K562 (cell line): ENCODE results near the gene OMP. TPM values are rescaled to one million over a fixed set of nuclear protein-coding genes. Genes with fewer than 3 reads are reported as not detected.

Experiments
- ATAC-seq: fragments of 200-7000 bp; cut with Tn5 transposase; 3 replicates; pipeline ENCODE4 v1.9.1; 2020; ENCODE audit warnings: moderate library complexity
- BruUV-seq: library from RNA; stranded (reverse); fragments of 400-500 nt; replicated peaks from 2 replicates; lab custom pipeline; 2021; lab: Mats Ljungman, UMichigan
- CTCF ChIA-PET: fragments of 300-600 bp; formaldehyde crosslinking; extraction: SDS; loops from one replicate; lab custom pipeline; 2021; ENCODE audit warnings: low intra/inter-chr PET ratio; lab: Yijun Ruan, JAX
- POLR2A ChIA-PET: fragments of 300-600, 350-650 bp; sonication (Branson Sonifier 250); formaldehyde crosslinking; extraction: SDS; loops from one replicate; lab custom pipeline; 2021; ENCODE audit warnings: antibody characterized with exemption, inconsistent platforms; lab: Yijun Ruan, JAX
- DNase-seq, 4 experiments: peaks; one replicate each; pipeline versions ENCODE4 v3.0.0 to v3.0.0-alpha.2; 2011 to 2018; ENCODE audit warnings: low spot score in 3 of 4, mixed read lengths in 3 of 4; ENCODE audit errors: extremely low read depth in 1 of 4
- FAIRE-seq: peaks from 2 replicates; lab custom pipeline; 2011; peaks lifted over from hg19 to GRCh38; lab: Jason Lieb, UNC
- H2AFZ ChIP-seq: 2 replicates; pipeline ENCODE4 v1.6.0; 2011; ENCODE audit warnings: low read depth, low read length, control low read depth, inconsistent platforms
- H3K27ac ChIP-seq: fragments of 200-600 bp; 3 replicates; pipeline ENCODE4 v1.8.0; 2011; ENCODE audit warnings: low read depth, mild to moderate bottlenecking, control low read depth, inconsistent platforms, low read length, moderate library complexity, mixed read lengths; ENCODE audit errors: extremely low read depth
- H3K27me3 ChIP-seq, 2 experiments: fragments of 300-600 bp in 1 of 2; 2 replicates in 1 of 2; 3 replicates in 1 of 2; pipeline versions ENCODE4 v1.6.0 to v1.8.0; 2011; ENCODE audit warnings: inconsistent platforms in 2 of 2, low read length in 2 of 2, mild to moderate bottlenecking in 1 of 2, mixed read lengths in 1 of 2, moderate library complexity in 1 of 2; ENCODE audit not compliant: control insufficient read depth in 2 of 2, insufficient read depth in 2 of 2
- H3K36me3 ChIP-seq: fragments of 300-600 bp; 3 replicates; pipeline ENCODE4 v1.8.0; 2011; ENCODE audit warnings: mild to moderate bottlenecking, low read length, inconsistent platforms; ENCODE audit not compliant: control insufficient read depth, insufficient read depth
- H3K4me1 ChIP-seq, 2 experiments: fragments of 200-600 bp in 1 of 2; replicated peaks in 1 of 2; 2 replicates in 1 of 2; 3 replicates in 1 of 2; pipeline versions ENCODE4 v1.5.1 to v1.8.0; 2011; ENCODE audit warnings: inconsistent platforms in 2 of 2, low read length in 2 of 2, mild to moderate bottlenecking in 1 of 2, mixed read lengths in 1 of 2, moderate library complexity in 1 of 2; ENCODE audit not compliant: control insufficient read depth in 2 of 2, insufficient read depth in 2 of 2
- H3K4me2 ChIP-seq: 2 replicates; pipeline ENCODE4 v1.6.1; 2011; ENCODE audit warnings: low read length, control low read depth, inconsistent platforms, mixed read lengths; ENCODE audit not compliant: insufficient read depth
- H3K4me3 ChIP-seq: fragments of 200-600 bp; sonication (generic), shearing (Covaris generic); 2 replicates; pipeline ENCODE4 v1.5.1; 2016; ENCODE audit warnings: control low read depth, inconsistent platforms
- H3K79me2 ChIP-seq: fragments of 200-600 bp; 3 replicates; pipeline ENCODE4 v1.8.0; 2011; ENCODE audit warnings: low read length, inconsistent platforms; ENCODE audit not compliant: control insufficient read depth, insufficient read depth
- H3K9ac ChIP-seq, 2 experiments: 2 replicates each; pipeline versions ENCODE4 v1.6.0 to v1.6.1; 2011; ENCODE audit warnings: low read depth in 2 of 2, low read length in 2 of 2, control low read depth in 1 of 2, inconsistent platforms in 1 of 2, mild to moderate bottlenecking in 1 of 2, mixed read lengths in 1 of 2; ENCODE audit not compliant: insufficient read depth in 1 of 2
- H3K9me1 ChIP-seq: one replicate; pipeline ENCODE4 v1.6.0; 2011; ENCODE audit warnings: inconsistent platforms, mild to moderate bottlenecking, low read length, moderate library complexity; ENCODE audit not compliant: control insufficient read depth, insufficient read depth
- H3K9me3 ChIP-seq: replicated peaks from 2 replicates; pipeline ENCODE4 v1.5.1; 2011; ENCODE audit warnings: low read depth, low read length, inconsistent platforms; ENCODE audit not compliant: control insufficient read depth, insufficient read depth
- H4K20me1 ChIP-seq: replicated peaks from 2 replicates; pipeline ENCODE4 v1.6.1; 2011; ENCODE audit warnings: low read length, inconsistent platforms, mixed read lengths; ENCODE audit not compliant: control insufficient read depth, insufficient read depth
- HCFC1 ChIP-seq: IDR thresholded peaks from 2 replicates; pipeline ENCODE4 v1.6.1; 2012; ENCODE audit warnings: low read depth, low read length, improper control_type of control experiment
- L3MBTL2 ChIP-seq: fragments of 450-650 bp; IDR thresholded peaks from 2 replicates; pipeline ENCODE4 v1.6.1; 2016; ENCODE audit warnings: mild to moderate bottlenecking, moderate library complexity
- MEF2D ChIP-seq: conservative IDR thresholded peaks from 2 replicates; pipeline ENCODE4 v1.6.1; 2016; ENCODE audit warnings: low read depth, missing genetic modification characterization, missing compliant biosample characterization
- NR4A1 ChIP-seq, 2 experiments: fragments of 250-450 bp in 1 of 2; fragments of 450-650 bp in 1 of 2; sonication (Bioruptor Pico) in 1 of 2; IDR thresholded peaks; 2 replicates each; pipeline versions ENCODE4 v1.4.0 to v1.6.1; 2016 to 2020; ENCODE audit warnings: mild to moderate bottlenecking in 2 of 2, missing compliant biosample characterization in 1 of 2, missing genetic modification characterization in 1 of 2, moderate library complexity in 1 of 2
- SOX6 ChIP-seq: fragments of 450-650 bp; IDR thresholded peaks from 2 replicates; pipeline ENCODE4 v1.6.1; 2014; ENCODE audit warnings: mild to moderate bottlenecking
- ZNF318 ChIP-seq, 2 experiments: fragments of 450-650 bp; IDR thresholded peaks; 2 replicates each; pipeline ENCODE4 v1.6.1; 2016; ENCODE audit warnings: mild to moderate bottlenecking in 2 of 2, borderline replicate concordance in 1 of 2, low read depth in 1 of 2, moderate library complexity in 1 of 2
- WGBS: fragments of 100-300 bp; shearing (Covaris generic); methylation state at CpG from one replicate; pipeline ENCODE4 v1.1.6; 2016; ENCODE audit warnings: low coverage, mixed read lengths; ENCODE audit not compliant: insufficient coverage; ENCODE audit errors: missing lambda C conversion rate; 5-methylcytosine and 5-hydroxymethylcytosine counted together
- in situ Hi-C: fragments of 300-500 bp; cut with MboI; formaldehyde crosslinking; loops from 4 replicates; pipeline ENCODE4 v1.15.0; 2018; ENCODE audit warnings: inconsistent platforms, mixed read lengths
- intact Hi-C: fragments of 100-400 bp; cut with micrococcal nuclease; formaldehyde crosslinking; loops from 2 replicates; pipeline ENCODE4 v1.14.2; 2022
- polyA plus RNA-seq, 8 experiments: library from polyadenylated mRNA; depleted of rRNA in 4 of 8; stranded (reverse) in 5 of 8; unstranded in 3 of 8; fragments of >200 nt; fragmentation: Nextera tagmentation in 2 of 8; fragmentation: Illumina TruSeq in 1 of 8; extraction: Ambion mirVana in 2 of 8; extraction: Trizol in 1 of 8; gene quantifications; 2 replicates each; pipeline versions ENCODE4 v1.2.1 to v1.2.3, GENCODE V29; 2011 to 2014; ENCODE audit warnings: inconsistent platforms in 1 of 8, missing spikeins in 1 of 8
- total RNA-seq, 7 experiments: library from RNA; depleted of rRNA in 6 of 7; stranded (reverse); fragments of >200 nt in 6 of 7; fragmentation: Illumina TruSeq in 2 of 7; extraction: Trizol in 2 of 7; gene quantifications; 2 replicates each; pipeline versions ENCODE4 v1.2.1 to v1.2.3, GENCODE V29; 2011 to 2021; ENCODE audit warnings: low replicate concordance in 1 of 7

Gene OMP
- total and polyA plus RNA-seq, 9 of the 15 experiments (the other 6 are each of a cell fraction or from before 2014, with no cell fraction given): not detected

- Histone ChIP-seq H3K9me3 (no peaks in the 10 kb centered on the region), H3K79me2 (no peaks in the 10 kb centered on the region), H3K4me3 (no peak overlapping the region), H3K36me3 (no peaks in the 10 kb centered on the region), H3K27me3 (peaks cover 12 to 70% of the 10 kb centered on the region in 2 experiments; a peak in 4 of 5 replicates), H2AFZ (no peak overlapping the region), H3K27ac (no peak overlapping the region), H3K9me1 (no peaks in the 10 kb centered on the region), H3K4me1 (peaks cover 0 to 17% of the 10 kb centered on the region in 2 experiments; a peak in 2 of 5 replicates), H3K9ac (no peak overlapping the region), H3K4me2 (no peak overlapping the region), H4K20me1 (no peaks in the 10 kb centered on the region)
- 0% methylated on average over 5 of the region's 6 CpGs for WGBS
- in situ Hi-C loops (no loop called here), intact Hi-C loops (loop anchor here (2.0 to 5.0 kb wide), 2 partner anchors 20 to 189 kb away; no protein-coding TSS in a partner anchor)
- no TSS peak for BruUV-seq
- ChIA-PET POLR2A (interaction anchor here (0.7 kb wide), 1 partner anchor 88 kb away, joined by 3 read pairs; no protein-coding TSS in a partner anchor), CTCF (interaction anchor here (1.3 kb wide), 1 partner anchor 63 kb away, joined by 4 read pairs; no protein-coding TSS in a partner anchor)
- DNase-seq: no peak
- FAIRE-seq: no peak
- ATAC-seq: no peak
- TF ChIP-seq ZNF318 (IDR thresholded peaks at IDR 0.05; ENCODE audit: borderline replicate concordance in 1 of 2, low read depth in 1 of 2) (no peak), MEF2D (no peak), NR4A1 (CRISPR knock-in tag; IDR thresholded peaks at IDR 0.05) (no peak), NR4A1 (tag; IDR thresholded peaks at IDR 0.05) (no peak), SOX6 (no peak), HCFC1 (no peak), L3MBTL2 (no peak)
Observed at GRCh38 chr11:77110836-77111235, 8.2 kb downstream of the OMP start.
